TTC549 (cell line): ENCODE measurements around the gene FN1.
A peak's percentile ranks its signal among the peaks of the same experiment; 100 is the strongest.

Source experiments
- FAIRE-seq: peaks from 2 replicates; lab custom pipeline; 2012; peaks lifted over from hg19 to GRCh38; lab: Jason Lieb, UNC

The FN1 gene

GRCh38 chr2:215435870-215436704 is at the start of gene FN1:
FN1 (minus strand) TSS chr2:215436068; CDS start chr2:215435802, 266 bp downstream.
- no peak for FAIRE-seq

DNA sequence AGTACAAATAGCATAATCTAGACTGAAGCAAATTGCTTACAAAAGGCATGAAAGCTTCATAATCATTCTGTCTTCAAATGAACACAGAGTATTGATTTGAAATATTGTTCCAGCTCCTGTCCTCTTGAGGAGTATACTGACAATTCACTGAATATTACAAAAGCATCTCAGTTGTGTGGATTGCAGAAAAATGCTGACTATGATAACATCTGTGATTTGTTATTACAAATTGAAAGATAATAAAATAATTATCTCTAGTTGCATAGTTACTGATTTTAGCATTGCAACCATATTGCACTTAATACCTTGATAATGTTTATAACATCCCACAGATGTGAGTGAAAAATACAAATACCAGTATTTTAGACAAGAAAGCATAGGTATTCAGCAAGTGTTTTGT is 49.2 kb upstream of the FN1 start:
- no peak for FAIRE-seq

- FAIRE-seq = no peak
Observed at GRCh38 chr2:215484570-215484969, 48.7 kb upstream of the FN1 start.

GRCh38 chr2:215483431-215483830 is 47.6 kb upstream of the FN1 start:
- FAIRE-seq = no peak

DNA sequence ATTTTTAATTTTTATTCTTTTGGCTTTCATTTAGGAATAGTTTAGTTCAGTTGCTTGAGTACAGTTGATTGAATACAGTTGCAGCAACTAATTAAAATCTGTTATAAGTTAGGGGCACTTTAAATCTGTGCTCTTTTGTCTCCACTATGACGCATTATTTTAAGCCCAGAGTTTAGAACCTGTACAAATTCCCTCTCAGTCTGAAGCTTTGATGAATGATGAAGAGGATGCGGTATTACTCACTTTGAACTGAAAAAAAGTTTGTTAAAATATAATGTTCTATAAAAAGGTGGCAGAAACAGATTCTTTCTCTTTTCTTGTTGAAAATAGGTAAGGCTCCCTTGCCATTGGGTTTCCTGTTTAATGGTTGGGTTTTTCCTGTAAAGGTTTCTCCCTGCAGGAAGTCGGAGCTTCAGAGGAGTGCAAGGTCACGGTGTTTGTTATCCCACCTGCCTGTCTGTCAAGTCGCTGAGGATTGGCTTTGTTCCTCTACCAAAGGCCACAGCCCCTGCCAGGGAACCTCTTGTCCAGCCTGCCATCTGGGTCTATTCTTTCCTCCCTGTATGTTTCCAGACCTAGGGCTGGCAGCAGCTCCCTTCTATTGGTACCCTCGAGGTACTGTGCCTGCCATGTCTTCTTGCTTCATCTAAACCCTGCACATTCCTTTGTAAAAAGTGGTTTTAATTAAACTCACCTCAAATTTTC is 43.8 kb upstream of the FN1 start:
- no peak for FAIRE-seq

- FAIRE-seq = no peak
Observed at GRCh38 chr2:215479121-215479520, 43.3 kb upstream of the FN1 start.

GRCh38 chr2:215476424-215476823 is 40.6 kb upstream of the FN1 start:
- FAIRE-seq = no peak

- no peak for FAIRE-seq
Observed at GRCh38 chr2:215466097-215466909, 30.4 kb upstream of the FN1 start.

DNA sequence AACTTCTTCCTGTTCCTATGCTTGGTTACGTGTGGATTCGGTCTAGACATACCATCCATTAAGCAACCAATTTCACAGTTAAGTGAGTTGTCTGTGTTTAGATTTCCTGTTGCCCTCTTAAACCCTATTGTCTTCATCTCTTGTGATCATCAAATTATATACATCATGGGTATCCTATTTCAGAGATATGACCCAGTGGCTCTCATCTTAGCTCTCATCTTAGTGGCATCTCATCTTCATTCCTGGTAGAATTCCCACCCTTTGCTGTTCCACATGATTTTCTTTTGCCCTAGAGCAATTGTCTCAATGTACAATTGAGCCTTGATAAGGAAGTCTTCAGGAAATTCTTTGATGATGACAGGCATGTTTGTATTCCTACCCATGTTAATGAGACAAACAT is 29.4 kb upstream of the FN1 start:
- FAIRE-seq = no peak

DNA sequence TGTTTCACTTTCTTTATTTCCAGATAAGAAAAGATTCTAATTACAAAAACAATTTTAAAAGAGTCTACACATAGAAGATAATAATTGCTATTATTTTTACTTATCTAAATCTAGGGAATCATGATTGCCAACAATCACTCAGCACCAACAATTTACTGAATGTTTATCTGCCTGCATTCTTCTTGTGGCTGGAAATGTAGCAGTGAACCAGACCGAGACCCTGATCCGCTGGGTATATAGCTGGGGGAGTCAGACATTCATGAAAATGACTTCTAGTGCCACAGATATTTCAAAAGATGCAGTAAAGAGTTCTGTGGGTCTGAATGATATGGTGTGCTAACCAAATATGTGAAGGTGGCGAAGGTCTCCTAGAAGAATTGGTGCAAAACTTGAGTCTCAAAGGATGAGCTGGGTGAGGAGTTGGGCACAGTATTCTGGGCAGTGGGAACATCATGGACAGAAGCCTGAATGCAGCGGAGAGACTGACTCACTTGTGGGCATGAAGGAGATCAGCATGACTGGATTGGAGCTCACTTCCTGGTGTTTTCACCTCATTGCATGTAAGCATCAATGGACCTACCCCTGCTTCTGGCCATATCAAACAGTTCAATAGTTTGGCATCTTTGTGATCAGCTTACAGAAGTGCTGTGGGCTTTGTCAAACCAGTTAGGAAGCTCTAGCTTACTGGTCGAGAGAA is 26.1 kb upstream of the FN1 start:
- FAIRE-seq = no peak

DNA sequence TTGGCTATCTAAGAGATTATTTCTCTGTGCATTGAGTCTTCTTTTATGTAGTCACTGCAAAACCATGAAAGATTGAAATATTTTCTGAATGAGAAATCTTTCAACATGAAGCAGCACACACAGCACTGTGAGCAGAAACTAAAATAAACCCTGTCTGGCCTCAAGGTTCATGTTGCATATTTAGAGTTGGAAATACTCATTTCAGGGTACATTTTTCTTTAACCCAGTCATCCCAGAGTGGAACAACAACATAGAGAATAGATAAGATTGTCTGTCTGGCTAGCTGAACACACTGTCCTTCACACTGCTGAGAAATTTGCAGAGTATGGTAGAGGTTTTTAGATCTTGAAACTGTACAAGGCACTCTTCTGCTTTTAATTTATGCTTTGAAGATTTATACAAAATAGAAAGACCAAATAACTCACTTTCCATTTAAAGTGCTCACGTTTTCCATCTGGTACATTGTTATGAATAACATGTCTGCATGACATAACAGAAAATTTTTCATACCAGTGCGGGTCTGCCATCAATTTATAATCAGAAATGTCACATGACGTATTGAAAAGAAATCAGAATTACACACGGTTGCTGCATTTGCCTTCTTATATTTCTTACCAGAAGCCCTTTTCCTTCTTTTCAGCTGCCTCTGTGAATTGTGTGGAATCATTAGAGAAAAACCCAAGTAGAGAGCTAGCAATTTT is 25.0 kb upstream of the FN1 start:
- FAIRE-seq = no peak

- FAIRE-seq = no peak
Observed at GRCh38 chr2:215455958-215456357, 20.1 kb upstream of the FN1 start.

DNA sequence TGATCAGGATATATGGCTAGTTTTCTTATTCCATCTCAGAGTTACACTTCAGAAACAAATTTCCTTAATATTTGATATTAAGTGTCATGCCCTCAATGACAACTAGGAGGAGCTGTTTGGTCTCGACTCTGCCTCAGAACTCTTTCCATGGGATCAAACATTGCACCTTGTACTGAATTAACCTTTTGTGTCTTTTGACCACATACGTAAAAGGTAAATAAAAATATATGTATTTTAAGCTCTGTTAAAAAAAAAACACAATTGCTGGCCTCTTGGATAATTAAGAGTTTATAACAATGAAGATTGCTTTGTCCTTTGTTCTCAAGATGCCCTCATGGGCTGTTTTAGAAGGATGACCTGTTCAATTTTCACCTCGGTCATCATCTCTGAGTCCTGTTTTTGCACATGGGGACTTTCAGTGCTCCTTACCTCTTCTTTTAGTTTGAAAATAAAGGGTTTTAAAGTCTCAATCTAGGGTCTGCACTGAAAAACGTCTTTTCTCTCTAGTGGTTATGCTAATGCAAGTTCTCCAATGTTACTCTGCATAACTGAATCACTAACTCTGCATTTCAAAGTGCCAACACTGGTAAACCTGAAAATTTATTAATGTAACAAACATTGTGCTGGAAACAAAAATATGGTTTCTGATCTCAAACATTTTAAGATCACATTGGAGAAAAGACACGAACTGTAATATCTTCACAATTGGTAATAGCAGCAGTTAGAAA is 18.8 kb upstream of the FN1 start:
- FAIRE-seq = peak; percentile 87

- FAIRE-seq = no peak
Observed at GRCh38 chr2:215452725-215453124, 16.9 kb upstream of the FN1 start.

- FAIRE-seq = no peak
Observed at GRCh38 chr2:215451012-215451756, 15.3 kb upstream of the FN1 start.

DNA sequence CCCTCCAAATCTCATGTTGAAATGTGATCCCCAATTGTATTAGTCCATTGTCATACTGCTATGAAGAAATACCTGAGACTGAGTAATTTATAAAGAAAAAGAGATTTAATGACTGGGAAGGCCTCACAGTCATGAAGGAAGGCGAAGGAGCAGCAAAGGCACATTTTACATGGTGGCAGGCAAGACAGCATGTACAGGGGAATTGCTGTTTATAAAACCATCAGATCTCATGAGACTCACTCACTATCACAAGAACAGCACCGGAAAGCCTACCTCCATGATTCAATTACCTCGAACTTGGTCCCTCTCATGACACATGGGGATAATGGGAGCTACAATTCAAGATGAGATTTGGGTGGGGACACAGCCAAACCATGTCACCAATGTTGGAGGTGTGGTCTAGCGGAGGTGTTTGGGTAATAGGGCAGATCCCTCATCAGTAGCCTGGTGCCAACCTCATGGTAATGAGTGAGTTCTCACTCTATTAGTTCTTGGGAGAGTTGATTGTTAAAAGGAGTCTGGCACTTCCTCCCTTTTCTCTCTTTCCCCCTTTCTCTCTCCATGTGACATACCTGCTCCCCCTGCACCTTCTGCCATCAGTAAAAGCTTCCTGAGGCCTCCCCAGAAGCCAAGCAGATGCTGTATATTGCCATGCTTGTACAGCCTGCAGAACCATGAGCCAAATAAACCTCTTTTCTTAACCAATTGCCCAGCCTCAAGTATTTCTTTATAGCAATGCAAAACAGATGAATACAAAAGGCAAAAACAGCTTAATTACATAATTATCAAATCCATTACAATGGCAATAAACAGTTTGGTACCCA is 14.5 kb upstream of the FN1 start:
- FAIRE-seq = no peak

GRCh38 chr2:215447673-215448081 is 11.8 kb upstream of the FN1 start:
- FAIRE-seq = no peak

DNA sequence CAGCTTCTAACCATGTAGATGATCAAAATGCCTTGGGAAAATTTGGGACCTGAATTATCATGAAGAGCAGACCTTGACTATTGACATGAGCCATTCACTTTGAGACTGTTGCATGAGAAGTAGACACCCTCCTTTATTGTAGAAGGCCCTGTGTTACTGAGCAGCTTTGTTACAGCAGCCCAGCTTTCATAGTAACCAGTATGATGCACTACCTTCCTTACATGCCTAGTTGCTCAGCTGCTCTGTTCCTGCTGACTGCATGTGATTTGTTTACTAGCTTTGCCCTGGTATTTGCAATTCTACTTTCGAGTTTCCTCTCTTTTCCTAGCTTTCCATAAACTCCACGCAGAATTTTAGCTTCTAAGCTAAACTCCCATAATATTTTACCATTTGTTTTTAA is 11.2 kb upstream of the FN1 start:
- FAIRE-seq = no peak

DNA sequence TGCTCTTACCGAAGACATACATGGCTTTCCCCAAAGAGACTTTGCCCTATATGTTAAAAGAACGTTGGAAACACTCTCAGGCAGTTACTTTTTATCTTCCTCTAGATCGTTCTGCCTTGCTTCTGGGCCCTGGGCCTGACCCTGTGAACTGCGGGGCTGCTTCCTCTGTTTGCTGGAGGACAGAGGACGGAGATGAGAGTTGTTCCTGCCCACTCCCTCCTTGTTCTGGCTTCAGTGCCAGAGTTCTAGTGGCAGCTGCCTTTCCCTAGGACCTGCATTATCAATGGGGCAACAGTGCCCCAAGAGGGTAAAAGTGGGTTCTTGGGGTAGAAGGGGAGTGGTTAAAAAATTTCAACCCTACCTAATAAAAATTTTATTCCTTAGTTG is 6.5 kb upstream of the FN1 start:
- no peak for FAIRE-seq
